K562 (cell line): Measurements from ENCODE around the gene RARRES2. TPM values are rescaled to one million over a fixed set of nuclear protein-coding genes. Genes with fewer than 3 reads are reported as not detected.

Experiments used
- ATAC-seq: fragments of 200-7000 bp; cut with Tn5 transposase; 3 replicates; pipeline ENCODE4 v1.9.1; 2020; ENCODE audit warnings: moderate library complexity
- BruUV-seq: library from RNA; stranded (reverse); fragments of 400-500 nt; replicated peaks from 2 replicates; lab custom pipeline; 2021; lab: Mats Ljungman, UMichigan
- CTCF ChIA-PET: fragments of 300-600 bp; formaldehyde crosslinking; extraction: SDS; loops from one replicate; lab custom pipeline; 2021; ENCODE audit warnings: low intra/inter-chr PET ratio; lab: Yijun Ruan, JAX
- POLR2A ChIA-PET: fragments of 300-600, 350-650 bp; sonication (Branson Sonifier 250); formaldehyde crosslinking; extraction: SDS; loops from one replicate; lab custom pipeline; 2021; ENCODE audit warnings: antibody characterized with exemption, inconsistent platforms; lab: Yijun Ruan, JAX
- DNase-seq, 4 experiments: peaks; one replicate each; pipeline versions ENCODE4 v3.0.0 to v3.0.0-alpha.2; 2011 to 2018; ENCODE audit warnings: low spot score in 3 of 4, mixed read lengths in 3 of 4; ENCODE audit errors: extremely low read depth in 1 of 4
- FAIRE-seq: peaks from 2 replicates; lab custom pipeline; 2011; peaks lifted over from hg19 to GRCh38; lab: Jason Lieb, UNC
- H2AFZ ChIP-seq: 2 replicates; pipeline ENCODE4 v1.6.0; 2011; ENCODE audit warnings: low read depth, low read length, control low read depth, inconsistent platforms
- H3K27ac ChIP-seq: fragments of 200-600 bp; 3 replicates; pipeline ENCODE4 v1.8.0; 2011; ENCODE audit warnings: low read depth, mild to moderate bottlenecking, control low read depth, inconsistent platforms, low read length, moderate library complexity, mixed read lengths; ENCODE audit errors: extremely low read depth
- H3K27me3 ChIP-seq, 2 experiments: fragments of 300-600 bp in 1 of 2; 2 replicates in 1 of 2; 3 replicates in 1 of 2; pipeline versions ENCODE4 v1.6.0 to v1.8.0; 2011; ENCODE audit warnings: inconsistent platforms in 2 of 2, low read length in 2 of 2, mild to moderate bottlenecking in 1 of 2, mixed read lengths in 1 of 2, moderate library complexity in 1 of 2; ENCODE audit not compliant: control insufficient read depth in 2 of 2, insufficient read depth in 2 of 2
- H3K36me3 ChIP-seq: fragments of 300-600 bp; 3 replicates; pipeline ENCODE4 v1.8.0; 2011; ENCODE audit warnings: mild to moderate bottlenecking, low read length, inconsistent platforms; ENCODE audit not compliant: control insufficient read depth, insufficient read depth
- H3K4me1 ChIP-seq, 2 experiments: fragments of 200-600 bp in 1 of 2; replicated peaks in 1 of 2; 2 replicates in 1 of 2; 3 replicates in 1 of 2; pipeline versions ENCODE4 v1.5.1 to v1.8.0; 2011; ENCODE audit warnings: inconsistent platforms in 2 of 2, low read length in 2 of 2, mild to moderate bottlenecking in 1 of 2, mixed read lengths in 1 of 2, moderate library complexity in 1 of 2; ENCODE audit not compliant: control insufficient read depth in 2 of 2, insufficient read depth in 2 of 2
- H3K4me2 ChIP-seq: 2 replicates; pipeline ENCODE4 v1.6.1; 2011; ENCODE audit warnings: low read length, control low read depth, inconsistent platforms, mixed read lengths; ENCODE audit not compliant: insufficient read depth
- H3K4me3 ChIP-seq: fragments of 200-600 bp; sonication (generic), shearing (Covaris generic); 2 replicates; pipeline ENCODE4 v1.5.1; 2016; ENCODE audit warnings: control low read depth, inconsistent platforms
- H3K79me2 ChIP-seq: fragments of 200-600 bp; 3 replicates; pipeline ENCODE4 v1.8.0; 2011; ENCODE audit warnings: low read length, inconsistent platforms; ENCODE audit not compliant: control insufficient read depth, insufficient read depth
- H3K9ac ChIP-seq, 2 experiments: 2 replicates each; pipeline versions ENCODE4 v1.6.0 to v1.6.1; 2011; ENCODE audit warnings: low read depth in 2 of 2, low read length in 2 of 2, control low read depth in 1 of 2, inconsistent platforms in 1 of 2, mild to moderate bottlenecking in 1 of 2, mixed read lengths in 1 of 2; ENCODE audit not compliant: insufficient read depth in 1 of 2
- H3K9me1 ChIP-seq: one replicate; pipeline ENCODE4 v1.6.0; 2011; ENCODE audit warnings: inconsistent platforms, mild to moderate bottlenecking, low read length, moderate library complexity; ENCODE audit not compliant: control insufficient read depth, insufficient read depth
- H3K9me3 ChIP-seq: replicated peaks from 2 replicates; pipeline ENCODE4 v1.5.1; 2011; ENCODE audit warnings: low read depth, low read length, inconsistent platforms; ENCODE audit not compliant: control insufficient read depth, insufficient read depth
- H4K20me1 ChIP-seq: replicated peaks from 2 replicates; pipeline ENCODE4 v1.6.1; 2011; ENCODE audit warnings: low read length, inconsistent platforms, mixed read lengths; ENCODE audit not compliant: control insufficient read depth, insufficient read depth
- CAMTA2 ChIP-seq: fragments of 250-450 bp; sonication (Bioruptor Pico); conservative IDR thresholded peaks from 2 replicates; pipeline ENCODE4 v1.5.1; 2022
- CREM ChIP-seq: IDR thresholded peaks from 2 replicates; pipeline ENCODE4 v1.6.1; 2014; ENCODE audit warnings: antibody characterized with exemption, low read depth
- DMBX1 ChIP-seq: fragments of 250-450 bp; sonication (Bioruptor Pico); IDR thresholded peaks from 2 replicates; pipeline ENCODE4 v1.8.0; 2022; ENCODE audit warnings: inconsistent platforms, mild to moderate bottlenecking, moderate library complexity, borderline replicate concordance
- MEF2D ChIP-seq: conservative IDR thresholded peaks from 2 replicates; pipeline ENCODE4 v1.6.1; 2016; ENCODE audit warnings: low read depth, missing genetic modification characterization, missing compliant biosample characterization
- MTA3 ChIP-seq: fragments of 450-650 bp; formaldehyde crosslinking; IDR thresholded peaks from 2 replicates; pipeline ENCODE4 v1.6.1; 2017; ENCODE audit warnings: mild to moderate bottlenecking, borderline replicate concordance
- NR2C1 ChIP-seq, 2 experiments: fragments of 450-650 bp; IDR thresholded peaks; 2 replicates each; pipeline ENCODE4 v1.6.1; 2017; ENCODE audit warnings: mild to moderate bottlenecking in 2 of 2, antibody characterized with exemption in 1 of 2, inconsistent platforms in 1 of 2, missing compliant biosample characterization in 1 of 2, missing genetic modification characterization in 1 of 2
- NR2F6 ChIP-seq: fragments of 450-650 bp; formaldehyde crosslinking; IDR thresholded peaks from 2 replicates; pipeline ENCODE4 v1.4.0; 2020; ENCODE audit warnings: mild to moderate bottlenecking
- ZC3H8 ChIP-seq: fragments of 450-650 bp; IDR thresholded peaks from 2 replicates; pipeline ENCODE4 v1.6.1; 2017
- ZNF12 ChIP-seq: sonication (generic); formaldehyde crosslinking; IDR thresholded peaks from 2 replicates; pipeline ENCODE4 v1.4.0; 2020; ENCODE audit warnings: mild to moderate bottlenecking, missing genetic modification reagents
- ZNF764 ChIP-seq: fragments of 250-450 bp; sonication (Bioruptor Pico); IDR thresholded peaks from 2 replicates; pipeline ENCODE4 v1.4.0; 2020; ENCODE audit warnings: low read depth, mild to moderate bottlenecking, moderate library complexity
- ZNF79 ChIP-seq: fragments of 250-450 bp; sonication (Bioruptor Pico); IDR thresholded peaks from 2 replicates; pipeline ENCODE4 v1.4.0; 2020; ENCODE audit warnings: low read depth, mild to moderate bottlenecking, moderate library complexity
- ZSCAN29 ChIP-seq: fragments of 450-650 bp; IDR thresholded peaks from 2 replicates; pipeline ENCODE4 v1.6.1; 2017
- WGBS: fragments of 100-300 bp; shearing (Covaris generic); methylation state at CpG from one replicate; pipeline ENCODE4 v1.1.6; 2016; ENCODE audit warnings: low coverage, mixed read lengths; ENCODE audit not compliant: insufficient coverage; ENCODE audit errors: missing lambda C conversion rate; 5-methylcytosine and 5-hydroxymethylcytosine counted together
- in situ Hi-C: fragments of 300-500 bp; cut with MboI; formaldehyde crosslinking; loops from 4 replicates; pipeline ENCODE4 v1.15.0; 2018; ENCODE audit warnings: inconsistent platforms, mixed read lengths
- intact Hi-C: fragments of 100-400 bp; cut with micrococcal nuclease; formaldehyde crosslinking; loops from 2 replicates; pipeline ENCODE4 v1.14.2; 2022
- polyA plus RNA-seq, 8 experiments: library from polyadenylated mRNA; depleted of rRNA in 4 of 8; stranded (reverse) in 5 of 8; unstranded in 3 of 8; fragments of >200 nt; fragmentation: Nextera tagmentation in 2 of 8; fragmentation: Illumina TruSeq in 1 of 8; extraction: Ambion mirVana in 2 of 8; extraction: Trizol in 1 of 8; gene quantifications; 2 replicates each; pipeline versions ENCODE4 v1.2.1 to v1.2.3, GENCODE V29; 2011 to 2014; ENCODE audit warnings: inconsistent platforms in 1 of 8, missing spikeins in 1 of 8
- total RNA-seq, 7 experiments: library from RNA; depleted of rRNA in 6 of 7; stranded (reverse); fragments of >200 nt in 6 of 7; fragmentation: Illumina TruSeq in 2 of 7; extraction: Trizol in 2 of 7; gene quantifications; 2 replicates each; pipeline versions ENCODE4 v1.2.1 to v1.2.3, GENCODE V29; 2011 to 2021; ENCODE audit warnings: low replicate concordance in 1 of 7
- TF ChIP-seq, protein P1 (sequence below): fragments of 200-800 bp; sonication (Bioruptor generic); IDR thresholded peaks from 2 replicates; pipeline ENCODE4 v1.6.1; 2016; ENCODE audit warnings: missing genetic modification characterization, missing compliant biosample characterization

Gene RARRES2
- total and polyA plus RNA-seq, 9 of the 15 experiments (the other 6 are each of a cell fraction or from before 2014, with no cell fraction given) = 0.11 to 1.7 (median 0.23) TPM; not detected in 6

DNA sequence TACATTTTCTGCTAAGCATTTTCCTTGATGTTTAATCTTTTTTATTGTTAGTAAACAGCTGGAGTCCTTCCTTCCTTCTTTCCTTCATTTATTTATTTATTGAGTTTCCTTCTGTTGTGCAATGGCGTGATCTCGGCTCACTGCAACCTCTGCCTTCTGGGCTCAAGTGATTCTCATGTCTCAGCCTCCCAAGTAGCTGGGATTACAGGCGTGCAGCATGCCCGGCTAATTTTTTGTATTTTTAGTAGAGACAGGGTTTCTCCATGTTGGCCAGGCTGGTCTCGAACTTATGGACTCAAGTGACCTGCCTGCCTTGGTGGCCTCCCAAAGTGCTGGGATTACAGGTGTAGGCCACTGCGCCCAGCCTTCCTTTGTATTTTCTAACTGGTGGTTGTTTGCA, 24.4 kb downstream of the RARRES2 start (continued):
- TF ChIP-seq, protein P1, sequence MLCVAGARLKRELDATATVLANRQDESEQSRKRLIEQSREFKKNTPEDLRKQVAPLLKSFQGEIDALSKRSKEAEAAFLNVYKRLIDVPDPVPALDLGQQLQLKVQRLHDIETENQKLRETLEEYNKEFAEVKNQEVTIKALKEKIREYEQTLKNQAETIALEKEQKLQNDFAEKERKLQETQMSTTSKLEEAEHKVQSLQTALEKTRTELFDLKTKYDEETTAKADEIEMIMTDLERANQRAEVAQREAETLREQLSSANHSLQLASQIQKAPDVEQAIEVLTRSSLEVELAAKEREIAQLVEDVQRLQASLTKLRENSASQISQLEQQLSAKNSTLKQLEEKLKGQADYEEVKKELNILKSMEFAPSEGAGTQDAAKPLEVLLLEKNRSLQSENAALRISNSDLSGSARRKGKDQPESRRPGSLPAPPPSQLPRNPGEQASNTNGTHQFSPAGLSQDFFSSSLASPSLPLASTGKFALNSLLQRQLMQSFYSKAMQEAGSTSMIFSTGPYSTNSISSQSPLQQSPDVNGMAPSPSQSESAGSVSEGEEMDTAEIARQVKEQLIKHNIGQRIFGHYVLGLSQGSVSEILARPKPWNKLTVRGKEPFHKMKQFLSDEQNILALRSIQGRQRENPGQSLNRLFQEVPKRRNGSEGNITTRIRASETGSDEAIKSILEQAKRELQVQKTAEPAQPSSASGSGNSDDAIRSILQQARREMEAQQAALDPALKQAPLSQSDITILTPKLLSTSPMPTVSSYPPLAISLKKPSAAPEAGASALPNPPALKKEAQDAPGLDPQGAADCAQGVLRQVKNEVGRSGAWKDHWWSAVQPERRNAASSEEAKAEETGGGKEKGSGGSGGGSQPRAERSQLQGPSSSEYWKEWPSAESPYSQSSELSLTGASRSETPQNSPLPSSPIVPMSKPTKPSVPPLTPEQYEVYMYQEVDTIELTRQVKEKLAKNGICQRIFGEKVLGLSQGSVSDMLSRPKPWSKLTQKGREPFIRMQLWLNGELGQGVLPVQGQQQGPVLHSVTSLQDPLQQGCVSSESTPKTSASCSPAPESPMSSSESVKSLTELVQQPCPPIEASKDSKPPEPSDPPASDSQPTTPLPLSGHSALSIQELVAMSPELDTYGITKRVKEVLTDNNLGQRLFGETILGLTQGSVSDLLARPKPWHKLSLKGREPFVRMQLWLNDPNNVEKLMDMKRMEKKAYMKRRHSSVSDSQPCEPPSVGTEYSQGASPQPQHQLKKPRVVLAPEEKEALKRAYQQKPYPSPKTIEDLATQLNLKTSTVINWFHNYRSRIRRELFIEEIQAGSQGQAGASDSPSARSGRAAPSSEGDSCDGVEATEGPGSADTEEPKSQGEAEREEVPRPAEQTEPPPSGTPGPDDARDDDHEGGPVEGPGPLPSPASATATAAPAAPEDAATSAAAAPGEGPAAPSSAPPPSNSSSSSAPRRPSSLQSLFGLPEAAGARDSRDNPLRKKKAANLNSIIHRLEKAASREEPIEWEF = 0 out of 2 replicates have a peak, but pooled peaks have one; percentile 15

DNA sequence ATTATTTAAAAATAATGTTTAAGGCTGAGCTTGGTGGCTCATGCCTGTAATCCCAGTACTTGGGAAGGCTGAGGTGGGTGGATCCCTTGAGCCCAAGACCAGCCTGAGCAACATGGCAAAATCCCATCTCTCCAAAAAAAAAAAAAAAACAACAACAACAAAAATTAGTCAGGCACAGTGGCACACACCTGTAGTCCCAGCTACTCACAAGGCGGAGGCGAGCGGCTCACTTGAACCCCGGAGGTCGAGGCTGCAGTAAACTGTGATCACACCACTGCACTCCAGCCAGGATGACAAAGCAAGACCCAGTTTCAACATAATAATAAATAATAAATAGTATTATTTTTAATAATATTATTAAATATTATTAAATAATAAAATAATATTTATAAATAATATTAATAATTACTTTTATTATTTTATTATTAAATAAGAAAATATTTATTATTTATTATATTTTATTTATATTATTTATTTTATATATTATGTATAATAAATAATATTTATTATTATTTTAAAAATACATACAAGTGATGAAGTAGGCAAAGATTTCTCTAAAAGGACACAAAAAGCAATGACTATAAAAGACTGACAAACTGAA, 26.7 kb downstream of the RARRES2 start:
- DNase-seq (peak in 1 of 4 experiments; percentile 27), FAIRE-seq (no peak), ATAC-seq (no peak)
- H4K20me1 ChIP-seq = no peaks in the 10 kb centered on the region
- no peak overlapping the region for H3K9ac ChIP-seq
- WGBS = 73% methylated on average over 5 of the region's 5 CpGs
- ChIA-PET POLR2A (interaction anchor here (0.7 to 3.6 kb wide), 6 partner anchors 9 to 92 kb away, joined by 3 to 35 read pairs (median 4); partner anchors contain the start of genes ACTR3C and LRRC61), CTCF (interaction anchor here (0.7 kb wide), 1 partner anchor 27 kb away, joined by 3 read pairs; the partner anchor contains the start of gene RARRES2)
- H3K9me3 ChIP-seq = no peaks in the 10 kb centered on the region
- H3K4me2 ChIP-seq = peak overlapping the region; percentile 83; the same call in 1 of the 2 replicates
- in situ Hi-C loops (no loop called here), intact Hi-C loops (loop anchor here (10.0 kb wide), 2 partner anchors 680 to 770 kb away; partner anchors contain the start of genes AGAP3, FASTK, NOS3 and TMUB1)
- no peak overlapping the region; the same call in 1 of the 2 replicates for H3K4me3 ChIP-seq
- no peaks in the 10 kb centered on the region for H3K27me3 ChIP-seq
- peaks cover 4% of the 10 kb centered on the region for H3K9me1 ChIP-seq
- H3K27ac ChIP-seq = peak overlapping the region; percentile 88; the same call in 1 of the 3 replicates
- peaks cover 40 to 76% of the 10 kb centered on the region in 2 experiments for H3K4me1 ChIP-seq
- BruUV-seq = no TSS peak
- H3K79me2 ChIP-seq = peaks cover 49% of the 10 kb centered on the region
- H2AFZ ChIP-seq = no peak overlapping the region
- H3K36me3 ChIP-seq = peaks cover 2% of the 10 kb centered on the region; the same call in 2 of the 3 replicates
- TF ChIP-seq NR2C1 (IDR thresholded peaks at IDR 0.05) = no peak
- no peak for TF ChIP-seq NR2C1 (tag; IDR thresholded peaks at IDR 0.05)
- TF ChIP-seq ZC3H8 = no peak
- TF ChIP-seq MEF2D (tag) = no peak
- no peak for TF ChIP-seq ZNF79 (CRISPR knock-in tag)
- TF ChIP-seq CREM = no peak
- TF ChIP-seq DMBX1 (CRISPR knock-in tag) = 0 out of 2 replicates have a peak, but pooled peaks have one; percentile 13
- no peak for TF ChIP-seq ZNF764
- no peak for TF ChIP-seq ZNF12 (CRISPR knock-in tag)
- TF ChIP-seq CAMTA2 (CRISPR knock-in tag) = no peak
- TF ChIP-seq NR2F6 (CRISPR knock-in tag) = no peak
- no peak for TF ChIP-seq ZSCAN29
- no peak for TF ChIP-seq MTA3
